ENCODE data around the gene HCRTR1. TPM values are rescaled to one million over a fixed set of nuclear protein-coding genes. Genes with fewer than 3 reads are reported as not detected.

Gene HCRTR1
- total RNA-seq, 1 experiment from 2014 or later, result not detected

DNA sequence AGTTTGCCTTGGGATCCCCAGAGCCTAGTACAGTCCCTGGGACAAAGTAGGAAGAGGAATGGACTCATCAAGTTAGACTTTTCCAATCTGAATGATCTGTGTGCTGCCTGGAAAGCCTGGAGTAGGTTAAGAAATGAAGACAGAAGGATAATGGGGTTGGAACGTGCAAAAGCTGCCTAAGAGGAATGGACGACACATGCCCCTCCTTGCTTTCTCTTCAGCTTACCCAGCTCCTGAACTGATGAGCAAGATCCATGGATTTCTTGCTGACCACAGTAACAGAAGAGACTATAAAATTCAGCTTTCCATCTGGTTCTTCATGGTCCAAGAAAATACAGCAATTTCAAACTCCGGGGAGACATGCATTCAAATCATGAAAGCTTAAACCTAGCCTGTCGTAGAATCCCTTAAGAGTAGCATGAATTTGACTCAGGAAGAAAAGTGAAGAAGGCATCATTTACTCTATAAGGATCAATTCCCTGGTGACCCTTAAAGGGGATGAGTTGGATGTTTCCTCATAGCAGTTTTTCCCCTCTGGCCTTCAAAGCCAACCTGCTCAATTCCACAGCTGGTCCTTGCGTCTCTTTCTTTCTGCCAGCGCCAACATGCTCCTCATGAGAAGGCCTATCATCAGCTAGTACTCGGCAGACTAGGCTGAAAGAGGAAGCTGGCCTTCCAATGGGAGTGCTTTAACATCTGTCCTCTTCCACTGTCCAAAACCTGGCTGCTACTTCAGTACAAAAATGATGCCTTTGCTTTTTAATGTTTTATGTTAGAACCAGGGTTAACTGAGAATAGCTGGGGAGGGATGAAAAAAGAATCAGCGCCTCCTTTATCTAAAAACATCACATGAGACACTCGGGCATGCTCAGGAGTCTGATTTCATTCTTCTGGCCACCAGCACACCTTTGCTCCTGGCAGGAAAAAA, 32.9 kb downstream of the HCRTR1 start:
- Histone ChIP-seq H3K27me3 (no peaks in the 10 kb centered on the region), H3K9me3 (no peaks in the 10 kb centered on the region), H3K36me3 (peaks cover 10% of the 10 kb centered on the region), H3K4me3 (no peak overlapping the region)
- DNase-seq, result no peak

DNA sequence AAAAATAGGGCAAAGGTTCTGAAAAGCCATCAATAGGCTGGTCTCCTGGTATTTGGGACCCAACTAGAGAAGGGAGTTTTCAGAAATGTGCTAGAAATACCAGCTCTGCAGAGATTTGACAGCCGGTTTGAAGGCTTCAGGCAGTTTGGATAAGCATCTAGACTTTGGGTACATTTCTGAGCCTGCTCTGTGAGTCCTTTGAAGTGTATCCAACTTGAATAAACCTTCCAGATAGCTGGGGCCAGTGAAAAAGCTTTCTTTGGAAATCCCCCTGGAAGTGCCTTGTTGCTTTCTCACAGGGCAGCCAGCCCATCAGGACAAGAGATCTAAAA, 33.6 kb downstream of the HCRTR1 start:
- no peak for DNase-seq
- Histone ChIP-seq H3K36me3 (peaks cover 15% of the 10 kb centered on the region), H3K27me3 (no peaks in the 10 kb centered on the region)

DNA sequence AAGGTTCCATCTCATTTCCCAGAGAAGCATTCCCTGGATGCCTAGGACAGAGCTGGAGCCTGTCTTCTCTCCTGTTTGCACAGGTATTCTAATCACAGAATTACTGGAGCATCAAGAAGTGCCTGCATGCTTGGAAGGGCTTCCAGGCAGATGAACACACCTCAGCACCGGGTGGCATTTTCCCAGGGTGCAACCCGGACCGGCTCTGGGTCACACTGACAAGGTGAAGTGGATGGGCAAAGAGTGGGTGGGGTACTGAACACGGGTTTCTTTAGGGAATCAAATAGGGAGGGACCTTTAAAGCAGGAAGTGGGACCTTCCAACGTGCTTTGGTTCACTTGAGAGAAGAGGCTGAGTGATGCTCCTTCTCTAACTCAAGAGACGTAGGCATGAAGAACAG, 34.3 kb downstream of the HCRTR1 start:
- no peaks in the 10 kb centered on the region for H3K9me3 ChIP-seq
- no peaks in the 10 kb centered on the region for H3K27me3 ChIP-seq
- DNase-seq, result no peak
- no peak overlapping the region for H3K4me3 ChIP-seq
- H3K36me3 ChIP-seq, result peaks cover 18% of the 10 kb centered on the region

More for the DNA sequence above, 33.6 kb downstream of the HCRTR1 start:
- Histone ChIP-seq H3K4me3 (no peak overlapping the region), H3K9me3 (no peaks in the 10 kb centered on the region)

DNA sequence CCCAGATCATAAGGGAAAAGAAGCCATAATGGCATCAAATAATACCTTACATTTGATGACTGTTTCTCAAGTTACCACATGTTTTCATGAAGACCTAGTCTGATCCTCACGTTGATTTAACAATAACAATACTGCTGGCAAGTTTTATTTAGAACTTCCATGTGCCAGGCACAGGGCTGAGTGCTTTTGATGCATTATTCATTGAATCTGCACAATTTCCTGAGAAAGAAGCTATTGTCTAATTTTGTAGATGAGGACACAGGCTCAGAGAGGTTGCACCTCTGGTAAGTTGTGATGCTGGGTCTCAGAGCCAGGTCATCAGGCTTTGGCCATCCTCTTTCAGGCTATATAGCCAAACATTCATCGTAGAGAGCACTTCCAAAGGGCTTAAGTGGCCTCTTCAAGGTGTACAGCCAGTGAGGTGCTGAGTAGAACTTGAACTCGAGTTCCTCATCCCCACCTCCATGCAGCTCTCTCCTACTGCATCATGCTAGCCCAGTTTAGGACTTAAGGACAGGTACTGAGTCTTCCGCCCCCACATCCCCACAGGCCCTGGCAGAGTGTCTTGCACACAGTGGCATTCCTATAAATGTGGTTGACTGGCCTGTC, 35.5 kb downstream of the HCRTR1 start:
- Histone ChIP-seq H3K36me3 (peaks cover 19% of the 10 kb centered on the region), H3K27me3 (no peaks in the 10 kb centered on the region), H3K9me3 (no peaks in the 10 kb centered on the region), H3K4me3 (no peak overlapping the region)
- no peak for DNase-seq

DNA sequence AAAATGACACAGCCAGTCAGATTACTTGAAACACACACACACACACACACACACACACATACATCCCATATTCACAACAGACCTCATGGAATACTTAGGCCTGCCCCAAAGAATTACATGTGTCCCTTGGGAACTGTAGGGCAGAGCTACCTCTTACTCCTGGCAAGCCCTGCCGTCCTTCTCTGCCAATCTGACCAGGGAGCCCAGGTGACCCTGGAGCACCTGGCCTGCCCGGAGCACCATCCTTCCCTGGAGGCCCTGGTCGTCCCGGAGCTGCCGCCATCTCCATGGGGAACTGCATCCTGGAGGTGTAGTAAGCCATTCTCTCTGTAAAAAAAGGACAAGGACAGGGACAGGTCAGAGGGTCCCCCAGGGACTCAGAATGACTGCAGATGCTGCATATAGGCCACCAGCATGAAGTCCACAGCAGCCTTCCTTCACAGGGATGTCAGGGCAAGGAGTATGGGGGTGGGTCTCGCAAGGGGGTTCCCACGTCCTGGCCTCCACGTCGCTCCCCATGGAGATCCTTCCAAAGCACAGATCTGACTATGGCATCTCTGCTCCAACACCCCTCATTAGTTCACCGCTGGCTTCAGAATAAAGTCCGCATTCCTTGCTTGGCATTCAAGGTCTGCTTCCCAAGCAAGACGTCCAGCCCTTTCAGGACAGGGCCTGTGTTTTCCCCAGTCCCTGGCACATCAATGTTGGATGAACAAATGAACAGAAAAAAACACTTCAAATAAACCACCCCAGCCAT, 36.4 kb downstream of the HCRTR1 start:
- DNase-seq, result no peak
- H3K9me3 ChIP-seq, result no peaks in the 10 kb centered on the region

DNA sequence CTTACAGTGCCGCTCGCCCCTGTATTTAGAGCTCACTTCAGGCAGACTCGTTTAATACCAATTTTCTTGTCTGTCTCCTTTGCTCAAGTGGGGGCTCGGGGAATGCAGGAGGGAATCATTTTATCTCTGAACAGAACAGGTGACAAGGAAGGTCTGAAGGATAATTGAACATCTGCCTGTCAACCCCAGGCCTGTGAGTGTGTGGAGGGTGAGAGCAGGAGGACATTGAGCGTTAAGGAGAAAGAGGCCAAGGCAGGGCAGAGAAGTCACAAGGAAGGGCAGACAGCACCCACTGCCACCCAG, 36.9 kb downstream of the HCRTR1 start:
- no peak overlapping the region for H3K4me3 ChIP-seq
- H3K27me3 ChIP-seq, result no peaks in the 10 kb centered on the region
- no peak for DNase-seq
- no peaks in the 10 kb centered on the region for H3K9me3 ChIP-seq
- H3K36me3 ChIP-seq, result peaks cover 31% of the 10 kb centered on the region

More for the DNA sequence above, 36.4 kb downstream of the HCRTR1 start:
- Histone ChIP-seq H3K27me3 (no peaks in the 10 kb centered on the region), H3K36me3 (peaks cover 27% of the 10 kb centered on the region), H3K4me3 (no peak overlapping the region)

DNA sequence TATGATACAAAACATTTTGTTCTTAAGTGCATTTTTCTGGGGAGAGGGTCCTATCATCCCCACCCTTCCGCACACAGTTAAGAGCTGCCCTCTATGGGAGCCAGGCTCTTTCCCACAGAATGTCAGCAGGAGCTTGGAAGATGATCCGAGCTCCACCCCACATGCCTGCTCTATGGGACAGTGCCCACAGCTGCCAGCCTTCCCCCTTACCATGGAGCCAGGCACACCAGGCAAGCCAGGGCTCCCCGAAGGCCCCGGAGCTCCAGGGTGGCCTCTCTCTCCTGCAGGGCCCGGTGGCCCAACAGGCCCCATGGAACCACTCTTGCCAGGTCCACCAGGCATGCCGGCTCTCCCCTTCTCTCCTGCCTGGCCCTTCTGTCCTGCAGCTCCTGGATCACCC, 37.6 kb downstream of the HCRTR1 start:
- DNase-seq, result no peak
- no peaks in the 10 kb centered on the region for H3K9me3 ChIP-seq
- no peak overlapping the region for H3K4me3 ChIP-seq
- no peaks in the 10 kb centered on the region for H3K27me3 ChIP-seq
- H3K36me3 ChIP-seq, result peaks cover 32% of the 10 kb centered on the region

DNA sequence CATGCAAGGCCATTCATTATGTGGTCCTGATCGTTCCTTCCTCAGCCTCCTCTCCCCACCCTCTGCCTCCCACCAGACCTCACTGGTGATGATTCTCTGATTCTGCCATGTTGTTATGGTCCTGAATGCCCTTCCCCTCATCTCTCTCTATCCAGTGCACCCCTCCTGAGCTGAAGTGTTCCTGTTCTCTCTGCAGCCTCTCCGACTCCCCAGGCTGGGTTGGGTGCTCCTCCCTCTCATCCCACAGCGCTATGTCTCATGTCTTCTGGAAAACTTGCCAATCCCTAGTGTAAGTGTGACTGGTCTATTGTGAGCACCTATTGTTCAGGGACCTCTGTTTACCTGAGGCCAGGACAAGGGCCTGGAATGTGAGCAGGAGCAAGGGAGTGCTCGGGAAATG, 38.3 kb downstream of the HCRTR1 start:
- Histone ChIP-seq H3K27me3 (no peaks in the 10 kb centered on the region), H3K36me3 (peaks cover 32% of the 10 kb centered on the region), H3K9me3 (no peaks in the 10 kb centered on the region), H3K4me3 (no peak overlapping the region)
- DNase-seq, result no peak

DNA sequence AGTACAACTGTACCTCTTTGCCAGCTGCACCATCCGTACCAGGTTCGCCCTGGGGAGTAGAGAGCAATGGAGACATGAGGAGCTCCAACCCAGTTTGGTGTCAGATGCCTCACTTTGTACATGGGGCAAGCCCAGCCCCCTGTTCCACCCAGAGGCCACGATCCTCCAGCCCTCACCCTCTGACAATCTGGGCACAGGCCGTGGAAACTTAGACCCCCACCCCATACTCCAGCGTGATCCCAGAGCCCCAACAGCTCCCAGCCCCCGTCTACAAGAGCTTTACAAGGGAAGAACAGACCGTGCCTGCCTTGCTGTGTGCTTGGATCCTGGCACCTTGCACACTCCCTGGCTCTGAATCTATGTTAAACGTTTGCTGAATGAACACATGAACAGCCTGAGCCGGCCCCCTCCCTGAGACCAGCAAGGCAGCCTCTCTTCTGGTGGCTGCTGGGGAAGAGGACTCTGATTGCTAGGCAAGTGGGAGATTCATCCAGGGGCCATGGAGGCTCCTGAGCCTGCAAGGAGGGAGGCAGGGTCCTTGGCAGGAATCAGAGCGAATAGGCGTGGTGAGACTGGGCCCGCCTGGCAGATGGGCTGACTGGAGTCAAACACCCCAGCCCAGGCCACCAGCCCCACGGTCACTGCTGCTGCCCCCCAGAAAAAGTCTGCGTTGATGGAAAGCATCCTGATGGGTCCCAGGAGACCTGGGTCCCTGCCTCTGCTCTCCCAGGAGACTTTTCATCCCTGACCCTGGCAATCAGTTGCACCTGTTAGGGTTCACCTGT, 39.7 kb downstream of the HCRTR1 start:
- Histone ChIP-seq H3K36me3 (peaks cover 35% of the 10 kb centered on the region), H3K27me3 (no peaks in the 10 kb centered on the region), H3K4me3 (no peak overlapping the region), H3K9me3 (no peaks in the 10 kb centered on the region)
- DNase-seq, result no peak

DNA sequence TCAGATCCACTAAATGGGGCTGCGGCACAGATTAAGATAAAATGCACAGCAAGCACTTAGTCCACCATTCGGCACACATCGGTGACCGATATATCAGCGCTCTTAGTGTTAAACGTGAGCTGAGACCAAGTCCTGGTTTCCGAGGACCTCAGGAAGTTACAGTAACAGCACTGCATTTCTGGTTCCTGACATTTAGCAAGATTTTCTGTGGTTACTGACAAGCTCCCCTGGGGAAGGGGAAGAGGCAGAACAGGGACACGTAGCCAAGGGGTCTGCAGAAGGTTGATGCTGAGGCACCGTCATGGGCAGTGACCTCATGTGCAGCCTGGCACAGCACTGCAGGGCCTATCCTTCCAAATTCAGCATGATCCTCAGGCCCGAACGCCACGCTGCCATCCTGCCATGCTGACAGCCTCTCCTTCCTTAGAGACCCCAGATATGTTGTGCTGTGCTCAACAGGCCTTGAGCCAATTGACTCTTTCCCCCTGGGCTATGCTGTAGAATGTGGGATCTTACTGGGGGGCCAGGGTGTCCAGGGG, 40.6 kb downstream of the HCRTR1 start:
- Histone ChIP-seq H3K4me3 (no peak overlapping the region), H3K36me3 (peaks cover 30% of the 10 kb centered on the region), H3K9me3 (no peaks in the 10 kb centered on the region), H3K27me3 (no peaks in the 10 kb centered on the region)
- DNase-seq, result no peak

DNA sequence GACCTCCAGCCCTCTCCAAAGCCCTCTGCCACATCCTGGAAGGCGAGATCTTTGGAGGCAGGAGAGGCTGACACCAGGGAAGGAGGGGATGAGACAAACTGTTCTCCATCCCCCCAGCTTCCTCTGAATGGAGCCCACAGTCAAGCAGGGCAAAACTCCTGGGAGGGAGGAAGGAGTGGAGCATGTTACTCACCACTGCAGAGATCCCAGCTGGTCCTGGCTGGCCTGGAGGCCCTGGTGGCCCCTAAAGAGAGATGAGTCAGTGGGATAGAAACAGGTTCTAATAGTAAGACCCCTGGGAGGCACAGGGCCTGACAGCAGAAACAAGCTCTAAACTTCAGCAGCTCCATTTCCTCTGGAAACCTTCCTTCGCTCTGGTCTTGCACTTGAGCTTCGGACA, 41.2 kb downstream of the HCRTR1 start:
- Histone ChIP-seq H3K27me3 (no peaks in the 10 kb centered on the region), H3K36me3 (peaks cover 33% of the 10 kb centered on the region), H3K9me3 (no peaks in the 10 kb centered on the region), H3K4me3 (no peak overlapping the region)
- DNase-seq, result no peak

DNA sequence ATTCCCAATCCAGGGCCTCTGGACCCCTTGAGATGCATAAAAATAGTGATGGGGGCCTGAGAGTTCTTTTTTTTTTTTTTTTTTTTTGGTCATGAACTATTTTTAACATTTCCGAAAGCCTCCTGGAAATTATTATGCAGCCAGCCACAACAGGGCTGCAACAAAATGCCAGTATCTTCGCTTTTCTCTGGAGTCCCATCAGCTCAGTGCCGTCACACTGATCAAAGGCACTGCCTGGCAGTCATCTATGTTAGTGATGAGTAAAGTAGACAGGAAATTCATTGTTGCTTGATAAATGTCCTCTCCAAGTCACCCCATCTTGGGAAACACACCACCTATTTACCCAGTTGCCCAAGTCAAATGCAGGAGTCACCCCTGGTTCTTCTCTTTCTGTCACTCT, 42.4 kb downstream of the HCRTR1 start:
- Histone ChIP-seq H3K9me3 (no peaks in the 10 kb centered on the region), H3K36me3 (peaks cover 40% of the 10 kb centered on the region), H3K27me3 (no peaks in the 10 kb centered on the region), H3K4me3 (no peak overlapping the region)
- no peak for DNase-seq

DNA sequence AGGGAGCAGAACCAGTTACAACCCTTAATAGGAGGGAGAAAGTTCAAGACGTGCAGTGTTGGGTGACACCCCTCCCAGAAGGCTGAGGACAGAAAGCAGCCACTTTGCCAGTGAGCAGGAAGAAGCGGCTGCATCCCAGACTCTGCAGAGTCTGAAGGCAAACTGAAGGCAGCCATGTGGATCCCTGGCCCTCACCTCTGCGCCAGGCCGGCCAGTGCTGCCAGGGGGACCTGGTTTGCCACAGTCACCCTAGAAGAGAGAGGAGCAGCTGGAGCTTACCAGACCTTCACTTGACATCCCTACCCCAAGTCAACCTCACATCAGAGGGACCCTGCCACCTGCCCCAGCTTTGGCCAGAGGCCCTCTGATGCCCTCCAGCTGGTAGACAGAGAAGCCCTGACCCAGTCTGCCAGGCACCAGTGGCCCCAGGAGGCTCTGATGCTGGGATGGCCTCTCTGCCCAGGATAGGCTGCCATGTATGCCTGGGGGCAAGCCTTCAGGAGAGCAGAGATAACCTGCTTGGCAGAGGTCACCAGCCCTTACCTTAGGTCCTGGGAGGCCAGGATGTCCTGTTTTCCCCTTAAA, 43.5 kb downstream of the HCRTR1 start:
- Histone ChIP-seq H3K36me3 (peaks cover 36% of the 10 kb centered on the region), H3K9me3 (no peaks in the 10 kb centered on the region), H3K27me3 (no peaks in the 10 kb centered on the region), H3K4me3 (no peak overlapping the region)
- DNase-seq, result no peak

DNA sequence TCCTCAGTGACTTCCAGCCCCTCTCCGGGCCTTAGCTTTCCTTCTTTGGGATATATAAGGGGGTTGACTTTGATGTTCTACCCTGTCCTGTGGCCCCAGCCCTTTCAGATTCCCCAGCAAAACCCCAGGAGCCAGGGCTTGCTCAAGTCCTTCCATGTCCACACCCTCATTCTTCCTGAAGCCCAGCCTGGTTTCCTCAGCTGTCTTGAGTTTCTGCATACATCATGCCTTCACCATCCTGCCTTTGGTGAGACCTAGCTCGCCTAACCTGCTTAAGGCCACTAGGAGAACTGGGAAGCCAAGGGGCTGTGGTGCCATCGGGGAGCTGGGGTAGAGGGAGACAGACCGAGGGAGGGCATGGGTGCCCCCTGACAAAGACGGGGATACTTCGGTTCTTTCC, 44.4 kb downstream of the HCRTR1 start:
- no peaks in the 10 kb centered on the region for H3K27me3 ChIP-seq

DNA sequence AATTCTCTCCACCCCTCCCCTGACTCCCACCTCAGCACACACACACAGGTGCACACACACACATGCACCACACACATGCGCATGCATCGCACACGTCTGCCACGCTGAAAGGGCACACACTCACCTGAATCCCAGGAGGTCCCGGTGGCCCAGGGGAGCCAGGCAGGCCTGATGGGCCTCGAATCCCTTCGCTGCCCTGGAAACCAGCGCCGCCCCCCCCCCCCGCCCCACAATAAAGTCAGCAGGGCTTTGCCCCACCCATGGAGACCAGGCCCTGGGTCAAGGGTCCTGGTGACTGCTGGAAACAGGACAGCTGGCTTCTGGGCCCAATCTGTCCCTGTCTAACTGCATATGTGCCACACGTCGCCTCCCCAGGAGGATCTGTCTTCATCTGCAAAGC, 45.0 kb downstream of the HCRTR1 start:
- H3K9me3 ChIP-seq, result no peaks in the 10 kb centered on the region
- H3K36me3 ChIP-seq, result peaks cover 43% of the 10 kb centered on the region
- DNase-seq, result no peak
- no peak overlapping the region for H3K4me3 ChIP-seq
- no peaks in the 10 kb centered on the region for H3K27me3 ChIP-seq

More for the DNA sequence above, 44.4 kb downstream of the HCRTR1 start:
- no peak for DNase-seq
- no peaks in the 10 kb centered on the region for H3K9me3 ChIP-seq
- peaks cover 39% of the 10 kb centered on the region for H3K36me3 ChIP-seq
- H3K4me3 ChIP-seq, result no peak overlapping the region
